GM12878 (cell line): ENCODE measurements around the gene SCYGR3. TPM values are rescaled to one million over a fixed set of nuclear protein-coding genes. Genes with fewer than 3 reads are reported as not detected.

ENCODE experiments used
- ATAC-seq: fragments of 200-7000 bp; cut with Tn5 transposase; 3 replicates; pipeline ENCODE4 v1.9.1; 2020; ENCODE audit warnings: mild to moderate bottlenecking, moderate library complexity
- BruUV-seq: library from RNA; stranded (reverse); fragments of 400-500 nt; replicated peaks from 2 replicates; lab custom pipeline; 2021; lab: Mats Ljungman, UMichigan
- CTCF ChIA-PET: fragments of 300-600 bp; sonication (Branson Sonifier 250); formaldehyde crosslinking; extraction: SDS; loops from one replicate; lab custom pipeline; 2021; ENCODE audit warnings: inconsistent platforms; lab: Yijun Ruan, JAX
- POLR2A ChIA-PET: fragments of 350-600 bp; formaldehyde crosslinking; extraction: SDS; loops from one replicate; lab custom pipeline; 2021; ENCODE audit warnings: inconsistent platforms; lab: Charles Lee
- RAD21 ChIA-PET: fragments of 300-600 bp; sonication (Branson Sonifier 250); formaldehyde crosslinking; loops from one replicate; lab custom pipeline; 2023; ENCODE audit warnings: antibody characterized with exemption; ENCODE audit not compliant: unreplicated experiment; lab: Charles Lee
- SMC1A ChIA-PET: fragments of 300-600 bp; sonication (Branson Sonifier 250); formaldehyde crosslinking; loops from one replicate; lab custom pipeline; 2023; ENCODE audit not compliant: unreplicated experiment, uncharacterized antibody; lab: Charles Lee
- DNase-seq: peaks from one replicate; pipeline ENCODE4 v3.0.0-alpha.2; 2011; ENCODE audit warnings: low read depth, low spot score
- FAIRE-seq: peaks from 3 replicates; lab custom pipeline; 2011; peaks lifted over from hg19 to GRCh38; lab: Jason Lieb, UNC
- H2AFZ ChIP-seq: 2 replicates; pipeline ENCODE4 v1.6.0; 2011; ENCODE audit warnings: low read depth, low read length, control low read depth; ENCODE audit not compliant: control insufficient read depth
- H3K27ac ChIP-seq: 2 replicates; pipeline ENCODE4 v1.5.1; 2011; ENCODE audit warnings: control low read depth; ENCODE audit not compliant: control insufficient read depth, insufficient read depth
- H3K27me3 ChIP-seq, 2 experiments: replicated peaks in 1 of 2; 2 replicates each; pipeline versions ENCODE4 v1.6.0 to v1.6.1; 2011; ENCODE audit warnings: low read length in 1 of 2; ENCODE audit not compliant: control insufficient read depth in 2 of 2, insufficient read depth in 2 of 2
- H3K36me3 ChIP-seq, 2 experiments: 2 replicates each; pipeline ENCODE4 v1.5.1; 2011; ENCODE audit warnings: low read length in 1 of 2; ENCODE audit not compliant: control insufficient read depth in 2 of 2, insufficient read depth in 2 of 2
- H3K4me1 ChIP-seq: 2 replicates; pipeline ENCODE4 v1.6.1; 2011; ENCODE audit warnings: mild to moderate bottlenecking, low read length, moderate library complexity, mixed read lengths; ENCODE audit not compliant: control insufficient read depth, insufficient read depth
- H3K4me2 ChIP-seq: 2 replicates; pipeline ENCODE4 v1.6.0; 2011; ENCODE audit warnings: control low read depth; ENCODE audit not compliant: control insufficient read depth, insufficient read depth
- H3K4me3 ChIP-seq: fragments of 200-600 bp; sonication (generic); 2 replicates; pipeline ENCODE4 v1.5.1; 2016
- H3K79me2 ChIP-seq: 2 replicates; pipeline ENCODE4 v1.6.0; 2011; ENCODE audit warnings: low read length; ENCODE audit not compliant: control insufficient read depth, insufficient read depth
- H3K9ac ChIP-seq: 2 replicates; pipeline ENCODE4 v1.8.0; 2011; ENCODE audit warnings: low read length, control low read depth, mixed read lengths; ENCODE audit not compliant: control insufficient read depth, insufficient read depth
- H3K9me3 ChIP-seq: replicated peaks from 3 replicates; pipeline ENCODE4 v1.5.1; 2011; ENCODE audit warnings: mild to moderate bottlenecking, low read length; ENCODE audit not compliant: control insufficient read depth, insufficient read depth
- H4K20me1 ChIP-seq: 2 replicates; pipeline ENCODE4 v1.6.0; 2011; ENCODE audit not compliant: control insufficient read depth, insufficient read depth
- ATF3 ChIP-seq: IDR thresholded peaks from 2 replicates; pipeline ENCODE4 v1.6.1; 2011; ENCODE audit warnings: low read depth, mild to moderate bottlenecking, low read length, moderate library complexity, borderline replicate concordance; ENCODE audit errors: extremely low read depth
- BHLHE40 ChIP-seq, 2 experiments: fragments of 450-650 bp in 1 of 2; IDR thresholded peaks; 2 replicates each; pipeline ENCODE4 v1.6.1; 2011 to 2017; ENCODE audit warnings: low read depth in 2 of 2, borderline replicate concordance in 1 of 2, improper control_type of control experiment in 1 of 2, low read length in 1 of 2, mild to moderate bottlenecking in 1 of 2
- MEF2A ChIP-seq: IDR thresholded peaks from 2 replicates; pipeline ENCODE4 v1.6.1; 2011; ENCODE audit warnings: low read depth, mild to moderate bottlenecking, low read length, moderate library complexity; ENCODE audit not compliant: insufficient read depth
- NFYA ChIP-seq: IDR thresholded peaks from 2 replicates; pipeline ENCODE4 v1.6.1; 2011; ENCODE audit warnings: low read depth, mild to moderate bottlenecking, low read length, improper control_type of control experiment, borderline replicate concordance
- NR2C1 ChIP-seq: fragments of 450-650 bp; IDR thresholded peaks from 2 replicates; pipeline ENCODE4 v1.6.1; 2017; ENCODE audit warnings: antibody characterized with exemption, mild to moderate bottlenecking, moderate library complexity
- NR2C2 ChIP-seq: IDR thresholded peaks from 2 replicates; pipeline ENCODE4 v1.6.1; 2011; ENCODE audit warnings: borderline replicate concordance, low read depth; ENCODE audit not compliant: control insufficient read depth, insufficient read length
- PAX8 ChIP-seq: fragments of 450-650 bp; IDR thresholded peaks from 2 replicates; pipeline ENCODE4 v1.6.1; 2017; ENCODE audit warnings: mild to moderate bottlenecking, moderate library complexity
- TARDBP ChIP-seq: IDR thresholded peaks from 2 replicates; pipeline ENCODE4 v1.6.1; 2016; ENCODE audit warnings: borderline replicate concordance
- ZZZ3 ChIP-seq: IDR thresholded peaks from 2 replicates; pipeline ENCODE4 v1.6.1; 2011; ENCODE audit warnings: low read depth; ENCODE audit not compliant: control insufficient read depth, insufficient read length
- WGBS: methylation state at CpG from one replicate; pipeline ENCODE4 v1.1.6; 2016; ENCODE audit warnings: low lambda C conversion rate; ENCODE audit not compliant: insufficient replicate concordance, insufficient coverage; ENCODE audit errors: missing lambda C conversion rate; 5-methylcytosine and 5-hydroxymethylcytosine counted together
- in situ Hi-C: fragments of 300-500 bp; cut with MboI; formaldehyde crosslinking; loops from 9 replicates; pipeline ENCODE4 v1.14.3; 2018; ENCODE audit warnings: mixed read lengths
- intact Hi-C: fragments of 100-400 bp; cut with micrococcal nuclease; formaldehyde crosslinking; loops from one replicate; pipeline ENCODE4 v1.14.2; 2022; ENCODE audit not compliant: unreplicated experiment
- polyA plus RNA-seq, 11 experiments: library from polyadenylated mRNA; depleted of rRNA in 4 of 11; unstranded in 6 of 11; stranded (reverse) in 5 of 11; fragments of >200 nt; fragmentation: Nextera tagmentation in 4 of 11; fragmentation: Illumina TruSeq in 1 of 11; extraction: Ambion mirVana in 4 of 11; extraction: Trizol in 1 of 11; gene quantifications; 1 replicate in 1 of 11; 2 replicates in 10 of 11; pipeline versions ENCODE4 v1.2.1 to v1.2.3, GENCODE V29; 2011 to 2016; ENCODE audit warnings: inconsistent platforms in 2 of 11, missing spikeins in 2 of 11, low read depth in 1 of 11
- total RNA-seq, 4 experiments: library from RNA; depleted of rRNA in 3 of 4; stranded (reverse); fragments of >200 nt in 3 of 4; fragmentation: Illumina TruSeq in 1 of 4; extraction: Trizol in 1 of 4; gene quantifications; 2 replicates each; pipeline versions ENCODE4 v1.2.1 to v1.2.3, GENCODE V29; 2013 to 2021
- TF ChIP-seq, protein P1 (sequence below), 3 experiments: IDR thresholded peaks in 2 of 3; conservative IDR thresholded peaks in 1 of 3; 2 replicates each; pipeline ENCODE4 v1.5.1; 2011; ENCODE audit warnings: low read depth in 3 of 3, low read length in 3 of 3, mild to moderate bottlenecking in 3 of 3, control low read depth in 2 of 3, moderate library complexity in 2 of 3, inconsistent platforms in 1 of 3, mixed read lengths in 1 of 3; ENCODE audit not compliant: control insufficient read depth in 2 of 3, insufficient read depth in 1 of 3; ENCODE audit errors: extremely low read depth in 1 of 3
- TF ChIP-seq, protein P2 (sequence below): IDR thresholded peaks from 2 replicates; pipeline ENCODE4 v1.6.1; 2012; ENCODE audit warnings: mild to moderate bottlenecking, low read depth, low read length

Gene SCYGR3
- total and polyA plus RNA-seq, 10 of the 15 experiments (the other 5 are each of a cell fraction or from before 2014, with no cell fraction given) = not detected

DNA sequence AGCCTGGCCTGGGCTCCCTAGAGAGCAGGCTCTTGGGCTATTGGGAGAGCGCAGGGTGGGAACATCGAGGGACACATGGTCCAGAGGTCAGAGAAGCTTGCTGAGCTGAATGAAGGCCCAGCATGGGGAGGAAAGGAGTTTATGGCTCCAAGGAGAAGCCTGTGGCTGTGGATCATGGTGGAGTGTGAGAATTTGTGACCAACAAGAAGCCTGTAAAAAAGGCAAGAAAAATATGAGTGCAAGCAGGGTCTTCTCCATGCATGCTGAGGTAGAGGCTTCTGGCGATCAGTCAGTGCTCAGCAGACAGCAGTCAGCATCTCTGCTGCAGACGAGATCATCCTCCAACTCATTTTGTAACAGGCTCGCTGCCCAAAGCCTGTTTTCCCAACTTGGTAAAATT is 1.3 kb upstream of the SCYGR3 start:
- intact Hi-C loops = no loop called here
- Histone ChIP-seq H3K36me3 (no peaks in the 10 kb centered on the region), H4K20me1 (no peaks in the 10 kb centered on the region), H3K4me3 (no peak overlapping the region), H3K27ac (no peak overlapping the region), H3K4me2 (no peak overlapping the region), H3K79me2 (no peaks in the 10 kb centered on the region), H2AFZ (no peak overlapping the region), H3K9me3 (no peaks in the 10 kb centered on the region), H3K4me1 (peaks cover 5% of the 10 kb centered on the region; the same call in 1 of the 2 replicates), H3K27me3 (no peaks in the 10 kb centered on the region), H3K9ac (no peak overlapping the region)
- SMC1A ChIA-PET = no interaction called here
- POLR2A ChIA-PET = no interaction called here
- ATAC-seq (no peak), DNase-seq (no peak), FAIRE-seq (no peak)
- TF ChIP-seq, protein P1, sequence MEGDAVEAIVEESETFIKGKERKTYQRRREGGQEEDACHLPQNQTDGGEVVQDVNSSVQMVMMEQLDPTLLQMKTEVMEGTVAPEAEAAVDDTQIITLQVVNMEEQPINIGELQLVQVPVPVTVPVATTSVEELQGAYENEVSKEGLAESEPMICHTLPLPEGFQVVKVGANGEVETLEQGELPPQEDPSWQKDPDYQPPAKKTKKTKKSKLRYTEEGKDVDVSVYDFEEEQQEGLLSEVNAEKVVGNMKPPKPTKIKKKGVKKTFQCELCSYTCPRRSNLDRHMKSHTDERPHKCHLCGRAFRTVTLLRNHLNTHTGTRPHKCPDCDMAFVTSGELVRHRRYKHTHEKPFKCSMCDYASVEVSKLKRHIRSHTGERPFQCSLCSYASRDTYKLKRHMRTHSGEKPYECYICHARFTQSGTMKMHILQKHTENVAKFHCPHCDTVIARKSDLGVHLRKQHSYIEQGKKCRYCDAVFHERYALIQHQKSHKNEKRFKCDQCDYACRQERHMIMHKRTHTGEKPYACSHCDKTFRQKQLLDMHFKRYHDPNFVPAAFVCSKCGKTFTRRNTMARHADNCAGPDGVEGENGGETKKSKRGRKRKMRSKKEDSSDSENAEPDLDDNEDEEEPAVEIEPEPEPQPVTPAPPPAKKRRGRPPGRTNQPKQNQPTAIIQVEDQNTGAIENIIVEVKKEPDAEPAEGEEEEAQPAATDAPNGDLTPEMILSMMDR (IDR thresholded peaks at IDR 0.05 in 2 of 3, conservative IDR thresholded peaks at IDR 0.05 in 1 of 3; ENCODE audit: control insufficient read depth in 2 of 3, extremely low read depth in 1 of 3, insufficient read depth in 1 of 3, low read depth in 3 of 3, low read length in 3 of 3) = no peak
- TF ChIP-seq ZZZ3 = no peak
- TF ChIP-seq NR2C2 = no peak
- TF ChIP-seq BHLHE40 (IDR thresholded peaks at IDR 0.05; ENCODE audit: borderline replicate concordance in 1 of 2, low read depth in 2 of 2, low read length in 1 of 2) = no peak
- no peak for TF ChIP-seq NR2C1
- CTCF ChIA-PET = no interaction called here
- 46% methylated on average over 5 of the region's 5 CpGs for WGBS
- in situ Hi-C loops = no loop called here
- RAD21 ChIA-PET = no interaction called here
- BruUV-seq = no TSS peak

DNA sequence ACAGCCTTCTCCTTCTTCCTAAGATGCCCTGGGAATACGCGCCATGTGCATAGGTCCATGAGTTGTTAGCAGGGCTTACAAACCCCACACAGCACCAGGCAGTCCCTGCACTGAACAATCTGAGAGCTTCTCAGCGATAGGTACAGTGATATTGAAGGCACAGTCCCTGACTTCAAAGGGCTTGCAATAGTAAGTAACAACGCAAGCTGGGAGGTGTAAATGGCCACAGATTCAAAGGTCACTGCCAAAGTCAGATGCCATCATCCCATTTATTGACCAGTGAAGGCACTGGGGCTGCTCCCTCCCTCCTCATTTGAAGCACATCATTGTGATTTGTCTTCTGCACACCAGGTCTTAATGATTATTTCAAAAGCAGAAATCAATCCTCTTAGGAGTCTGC is 541 bp upstream of the SCYGR3 start:
- in situ Hi-C loops (no loop called here), intact Hi-C loops (no loop called here)
- no peak overlapping the region for H3K27ac ChIP-seq
- no peak overlapping the region for H3K9ac ChIP-seq
- no peaks in the 10 kb centered on the region for H3K36me3 ChIP-seq
- BruUV-seq = no TSS peak
- H3K4me3 ChIP-seq = no peak overlapping the region
- 82% methylated on average over 4 of the region's 4 CpGs for WGBS
- no peak for DNase-seq
- POLR2A ChIA-PET = no interaction called here
- no peak overlapping the region for H3K4me2 ChIP-seq
- ATAC-seq = no peak
- H3K27me3 ChIP-seq = no peaks in the 10 kb centered on the region
- FAIRE-seq = no peak
- RAD21 ChIA-PET = no interaction called here
- no peak overlapping the region for H2AFZ ChIP-seq
- CTCF ChIA-PET = no interaction called here
- H3K9me3 ChIP-seq = no peaks in the 10 kb centered on the region
- H4K20me1 ChIP-seq = no peaks in the 10 kb centered on the region
- peaks cover 5% of the 10 kb centered on the region; the same call in 1 of the 2 replicates for H3K4me1 ChIP-seq
- H3K79me2 ChIP-seq = no peaks in the 10 kb centered on the region
- SMC1A ChIA-PET = no interaction called here
- TF ChIP-seq PAX8 (no peak), TARDBP (no peak), MEF2A (no peak), NFYA (no peak), ATF3 (no peak)
- TF ChIP-seq, protein P2, sequence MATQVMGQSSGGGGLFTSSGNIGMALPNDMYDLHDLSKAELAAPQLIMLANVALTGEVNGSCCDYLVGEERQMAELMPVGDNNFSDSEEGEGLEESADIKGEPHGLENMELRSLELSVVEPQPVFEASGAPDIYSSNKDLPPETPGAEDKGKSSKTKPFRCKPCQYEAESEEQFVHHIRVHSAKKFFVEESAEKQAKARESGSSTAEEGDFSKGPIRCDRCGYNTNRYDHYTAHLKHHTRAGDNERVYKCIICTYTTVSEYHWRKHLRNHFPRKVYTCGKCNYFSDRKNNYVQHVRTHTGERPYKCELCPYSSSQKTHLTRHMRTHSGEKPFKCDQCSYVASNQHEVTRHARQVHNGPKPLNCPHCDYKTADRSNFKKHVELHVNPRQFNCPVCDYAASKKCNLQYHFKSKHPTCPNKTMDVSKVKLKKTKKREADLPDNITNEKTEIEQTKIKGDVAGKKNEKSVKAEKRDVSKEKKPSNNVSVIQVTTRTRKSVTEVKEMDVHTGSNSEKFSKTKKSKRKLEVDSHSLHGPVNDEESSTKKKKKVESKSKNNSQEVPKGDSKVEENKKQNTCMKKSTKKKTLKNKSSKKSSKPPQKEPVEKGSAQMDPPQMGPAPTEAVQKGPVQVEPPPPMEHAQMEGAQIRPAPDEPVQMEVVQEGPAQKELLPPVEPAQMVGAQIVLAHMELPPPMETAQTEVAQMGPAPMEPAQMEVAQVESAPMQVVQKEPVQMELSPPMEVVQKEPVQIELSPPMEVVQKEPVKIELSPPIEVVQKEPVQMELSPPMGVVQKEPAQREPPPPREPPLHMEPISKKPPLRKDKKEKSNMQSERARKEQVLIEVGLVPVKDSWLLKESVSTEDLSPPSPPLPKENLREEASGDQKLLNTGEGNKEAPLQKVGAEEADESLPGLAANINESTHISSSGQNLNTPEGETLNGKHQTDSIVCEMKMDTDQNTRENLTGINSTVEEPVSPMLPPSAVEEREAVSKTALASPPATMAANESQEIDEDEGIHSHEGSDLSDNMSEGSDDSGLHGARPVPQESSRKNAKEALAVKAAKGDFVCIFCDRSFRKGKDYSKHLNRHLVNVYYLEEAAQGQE = no peak
